GM11168 (cell line): ENCODE data around the gene TSPAN3.

Experiments
- in situ Hi-C: fragments of 300-500 bp; cut with MboI; formaldehyde crosslinking; loops from one replicate; pipeline ENCODE4 v1.12.0; 2022; ENCODE audit warnings: low sequenced_read_pairs; ENCODE audit not compliant: unreplicated experiment

TSPAN3 gene

GRCh38 chr15:76993114-76993725 lies 77.7 kb downstream of the TSPAN3 start:
- in situ Hi-C loops, result no loop called here

GRCh38 chr15:76991741-76992645 lies 78.9 kb downstream of the TSPAN3 start:
- in situ Hi-C loops, result no loop called here
